AG09319 (cell line): Measurements from ENCODE around the gene EHD3.

Experiments used
- DNase-seq: peaks from one replicate; pipeline ENCODE4 v3.0.0-alpha.2; 2010; ENCODE audit warnings: low read depth; ENCODE audit errors: extremely low read depth
- TF ChIP-seq, protein P1 (sequence below): IDR thresholded peaks from 2 replicates; pipeline ENCODE4 v1.5.1; 2011; ENCODE audit warnings: low read depth, mild to moderate bottlenecking, inconsistent platforms, low read length, moderate library complexity

The EHD3 gene

DNA sequence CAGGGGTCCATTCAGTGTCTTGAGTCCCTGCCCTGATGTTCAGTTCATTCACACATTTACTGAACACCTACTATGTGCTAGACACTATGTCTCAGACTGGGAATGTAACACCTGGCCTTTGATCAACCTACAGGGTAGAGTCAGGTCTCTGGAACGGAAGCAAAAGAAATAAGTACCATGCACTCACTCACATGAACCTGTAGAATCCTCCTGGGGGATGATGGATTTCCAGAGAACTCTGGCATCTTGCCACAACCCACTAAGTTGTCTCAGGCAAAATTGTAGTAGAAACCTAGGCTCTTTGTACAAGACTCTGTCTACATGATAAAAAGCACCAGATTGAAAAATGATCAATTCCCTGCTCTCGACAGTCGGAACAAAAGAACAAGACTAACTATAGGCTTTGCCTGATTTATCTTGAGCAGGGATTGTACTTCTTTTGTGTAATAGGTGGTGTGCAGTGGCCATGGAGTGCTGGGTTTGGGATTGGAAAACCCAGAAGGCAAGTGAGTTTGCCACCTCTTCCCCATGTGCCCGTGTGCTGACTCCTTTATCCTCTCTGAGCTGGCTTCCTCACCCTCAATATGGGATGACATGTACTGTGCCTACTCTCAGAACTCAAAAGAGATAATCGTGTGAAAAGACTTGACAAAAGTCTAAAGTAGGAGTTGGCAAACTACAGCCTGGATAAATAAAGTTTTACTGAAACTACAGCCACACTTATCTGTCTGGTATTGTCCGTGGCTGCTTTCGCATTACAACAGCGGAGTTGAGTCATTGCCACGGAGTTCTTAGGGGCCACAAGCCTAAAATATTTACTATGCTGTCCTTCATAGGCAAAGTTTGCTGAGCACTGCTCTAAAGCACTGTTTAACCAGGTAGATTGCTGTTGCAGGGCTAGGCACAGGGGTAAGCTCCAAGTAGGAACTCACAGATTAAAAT is 21.0 kb upstream of the EHD3 start:
- TF ChIP-seq, protein P1, sequence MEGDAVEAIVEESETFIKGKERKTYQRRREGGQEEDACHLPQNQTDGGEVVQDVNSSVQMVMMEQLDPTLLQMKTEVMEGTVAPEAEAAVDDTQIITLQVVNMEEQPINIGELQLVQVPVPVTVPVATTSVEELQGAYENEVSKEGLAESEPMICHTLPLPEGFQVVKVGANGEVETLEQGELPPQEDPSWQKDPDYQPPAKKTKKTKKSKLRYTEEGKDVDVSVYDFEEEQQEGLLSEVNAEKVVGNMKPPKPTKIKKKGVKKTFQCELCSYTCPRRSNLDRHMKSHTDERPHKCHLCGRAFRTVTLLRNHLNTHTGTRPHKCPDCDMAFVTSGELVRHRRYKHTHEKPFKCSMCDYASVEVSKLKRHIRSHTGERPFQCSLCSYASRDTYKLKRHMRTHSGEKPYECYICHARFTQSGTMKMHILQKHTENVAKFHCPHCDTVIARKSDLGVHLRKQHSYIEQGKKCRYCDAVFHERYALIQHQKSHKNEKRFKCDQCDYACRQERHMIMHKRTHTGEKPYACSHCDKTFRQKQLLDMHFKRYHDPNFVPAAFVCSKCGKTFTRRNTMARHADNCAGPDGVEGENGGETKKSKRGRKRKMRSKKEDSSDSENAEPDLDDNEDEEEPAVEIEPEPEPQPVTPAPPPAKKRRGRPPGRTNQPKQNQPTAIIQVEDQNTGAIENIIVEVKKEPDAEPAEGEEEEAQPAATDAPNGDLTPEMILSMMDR, result no peak
- DNase-seq, result no peak

DNA sequence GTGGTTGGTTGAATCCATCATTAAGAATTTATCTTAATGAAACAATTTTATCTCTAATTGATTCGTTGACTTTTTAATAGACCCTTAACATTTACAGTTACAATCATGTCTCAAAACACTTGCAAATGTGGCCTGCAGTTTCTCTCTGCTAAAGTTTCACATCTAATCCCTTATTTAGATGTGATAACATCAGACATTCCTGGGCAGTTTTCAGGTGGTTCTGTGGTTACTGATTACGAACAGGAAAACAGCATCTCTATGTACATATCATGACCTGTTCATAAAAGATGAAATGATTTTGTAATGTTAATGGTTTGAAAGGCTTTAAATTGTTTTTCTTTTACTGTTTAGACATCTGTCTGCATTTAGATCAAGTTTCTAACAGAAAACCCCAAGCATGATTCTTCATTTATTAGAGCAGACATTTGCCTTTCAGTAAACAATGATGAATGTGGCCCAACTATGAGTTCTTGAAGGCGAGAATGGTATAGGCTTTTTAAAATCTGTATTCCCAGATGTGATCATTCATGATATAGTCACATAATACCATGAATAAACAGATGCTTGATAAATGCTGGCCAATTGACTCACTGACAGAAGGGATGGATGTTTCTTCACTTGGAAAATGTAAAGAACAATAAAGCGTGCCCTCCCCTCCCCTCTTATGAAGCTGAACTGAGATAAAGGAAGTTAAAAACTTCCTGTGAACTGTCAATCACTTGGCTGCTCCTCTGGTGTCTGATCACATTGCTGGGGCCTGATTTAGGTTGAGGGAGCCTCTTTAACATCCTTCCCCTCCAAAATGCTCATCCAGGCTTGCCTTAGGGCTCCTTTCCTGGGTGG is 20.1 kb upstream of the EHD3 start:
- DNase-seq, result no peak
- TF ChIP-seq, protein P1, result no peak

DNA sequence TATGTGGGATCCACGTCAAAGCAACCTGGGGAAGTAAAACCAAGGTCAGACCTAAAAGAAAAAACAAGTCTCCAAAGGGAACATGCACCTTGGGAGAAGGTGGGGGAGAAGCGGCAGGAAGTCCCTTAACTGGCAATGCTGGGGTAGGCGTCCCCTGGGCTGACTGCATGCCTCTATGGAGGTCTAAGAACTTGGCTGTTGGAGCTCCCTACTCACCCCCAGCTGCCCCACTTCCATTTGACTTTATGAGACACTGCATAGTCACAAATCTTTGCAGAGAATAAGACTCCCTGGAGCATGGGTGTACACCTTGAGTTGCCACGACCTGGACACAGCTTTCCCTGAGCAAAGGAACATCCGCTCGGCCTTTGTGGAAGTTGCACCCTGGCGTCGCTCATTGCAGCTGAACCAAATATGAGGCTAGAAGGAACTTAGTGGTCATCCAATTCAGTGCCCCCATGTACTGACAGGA is 19.5 kb upstream of the EHD3 start:
- DNase-seq, result no peak
- TF ChIP-seq, protein P1, result no peak

DNA sequence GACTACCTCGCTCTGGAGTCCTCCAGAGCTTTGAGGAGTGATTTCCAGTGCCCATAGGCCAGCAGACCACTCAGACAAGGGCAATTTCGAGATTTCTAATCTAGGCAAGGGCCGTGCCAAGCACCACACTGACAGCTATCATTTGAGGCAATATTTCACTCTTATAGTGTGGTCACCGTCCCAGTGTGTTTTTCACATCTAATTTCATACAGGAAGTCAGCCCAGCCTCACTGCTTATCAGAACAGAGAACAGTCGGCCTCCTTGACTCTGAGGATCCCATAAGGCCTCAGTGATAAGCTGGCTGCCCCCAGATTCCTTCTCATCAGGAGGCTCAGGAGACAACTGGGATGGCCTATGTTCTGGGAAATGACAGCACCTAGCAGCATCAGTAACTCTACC is 17.2 kb upstream of the EHD3 start:
- TF ChIP-seq, protein P1, result no peak
- no peak for DNase-seq

DNA sequence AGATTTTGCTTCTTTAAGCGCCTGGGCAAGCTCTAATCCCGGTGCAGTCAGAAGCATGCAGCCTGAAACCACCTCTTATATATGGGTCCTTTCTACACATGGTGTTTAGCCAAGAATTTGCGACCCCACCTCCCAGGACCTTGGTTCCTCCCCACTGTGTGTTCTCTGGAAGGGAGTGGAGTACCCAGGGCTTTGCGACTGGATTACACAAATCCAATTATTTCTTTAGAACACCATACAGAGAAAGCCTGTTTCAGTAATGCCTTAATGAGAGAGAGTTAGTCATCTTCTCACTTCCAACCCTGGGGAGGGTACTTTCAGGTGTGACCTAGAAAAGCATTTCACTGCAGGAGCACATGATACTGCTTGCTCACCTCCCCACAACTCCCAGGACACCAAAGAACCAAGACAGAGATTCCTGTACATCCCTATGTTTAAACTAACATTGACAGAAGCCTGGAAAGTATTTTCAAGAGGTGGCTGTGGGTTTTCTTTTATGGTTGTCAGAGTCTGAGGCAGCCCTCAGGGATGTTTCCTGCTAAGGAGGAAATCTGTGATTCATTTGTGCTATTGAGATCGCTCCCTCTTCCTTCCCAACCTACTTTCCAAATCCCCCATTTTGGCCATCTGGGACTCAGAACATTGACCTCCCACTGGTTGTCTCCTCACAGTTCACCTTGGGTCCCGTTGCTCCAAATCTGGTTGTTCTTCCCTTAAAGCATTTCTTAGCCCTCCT is 16.3 kb upstream of the EHD3 start, which contains the start of gene CAPN14:
Gene CAPN14, minus strand, starts transcription at position 51 of the 736 bp plus-strand sequence. CDS start 12,068 bp downstream, outside the sequence.
- TF ChIP-seq, protein P1, result no peak

DNA sequence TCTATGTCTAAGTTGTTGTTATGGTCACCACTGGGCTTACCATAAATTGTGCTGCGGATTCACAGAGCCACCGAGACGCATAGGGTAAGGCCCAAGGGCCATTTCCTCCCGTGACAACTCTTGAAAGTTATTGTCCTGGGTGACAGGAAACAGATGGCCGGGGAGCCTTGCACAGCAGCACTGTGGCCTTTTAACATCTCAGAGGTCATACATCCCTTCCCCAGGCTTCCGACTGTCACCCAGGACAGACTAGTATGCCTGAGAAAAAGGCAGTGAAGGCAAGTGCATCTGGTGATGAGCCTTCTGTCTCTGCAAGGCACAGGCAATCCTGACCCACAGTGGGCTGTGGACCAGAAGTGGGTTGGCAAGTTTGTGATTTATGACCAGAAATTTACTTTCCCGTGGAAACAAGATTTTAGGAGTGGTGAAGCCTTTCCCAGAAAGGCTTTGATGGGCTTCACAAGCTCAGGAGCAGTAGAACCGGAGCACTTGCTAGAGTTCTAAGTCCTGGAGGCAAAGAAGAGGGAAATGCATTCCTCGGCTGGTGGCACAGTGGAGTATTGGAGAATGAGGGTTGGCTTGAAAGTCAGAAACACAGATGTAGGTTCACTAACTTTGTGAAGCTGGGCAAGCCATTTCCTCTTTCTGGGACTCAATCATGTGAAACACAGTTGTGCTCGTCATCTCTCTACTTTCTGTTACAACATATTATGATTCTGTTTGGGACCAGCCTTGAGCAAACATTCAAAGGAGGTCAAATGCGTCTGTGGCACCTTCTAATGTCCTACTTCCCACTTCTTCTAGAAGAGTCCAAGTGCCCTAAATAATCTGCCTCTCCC is 14.6 kb upstream of the EHD3 start:
- no peak for DNase-seq
- TF ChIP-seq, protein P1, result no peak

More for the DNA sequence above, 16.3 kb upstream of the EHD3 start, which contains the start of gene CAPN14:
- DNase-seq, result no peak
